Dendritic cell treated with granulocyte-macrophage colony-stimulating factor and Interleukin-4, amounts not matched to agents 40 ng/mL and 50 ng/mL, for 4 days (primary cell): ENCODE data around the gene SERPINA6.
A peak's percentile ranks its signal among the peaks of the same experiment; 100 is the strongest.
"Not testable (repeated sequence)": the region's sequence is repeated elsewhere in the genome, so short reads cannot be mapped to it uniquely, and the experiment has no call there.

Source experiments
- H3K27ac Mint-ChIP-seq: one replicate; pipeline ENCODE4 v1.8.0; 2022; ENCODE audit warnings: mild to moderate bottlenecking, mixed read lengths
- H3K27me3 Mint-ChIP-seq: one replicate; pipeline ENCODE4 v1.8.0; 2022; ENCODE audit warnings: mild to moderate bottlenecking, mixed read lengths
- H3K36me3 Mint-ChIP-seq: one replicate; pipeline ENCODE4 v1.8.0; 2022; ENCODE audit warnings: low read depth, mixed read lengths
- H3K4me1 Mint-ChIP-seq: one replicate; pipeline ENCODE4 v1.8.0; 2022; ENCODE audit warnings: low read depth, mixed read lengths
- H3K4me3 Mint-ChIP-seq: one replicate; pipeline ENCODE4 v1.8.0; 2022; ENCODE audit warnings: mild to moderate bottlenecking, moderate library complexity, mixed read lengths
- H3K9me3 Mint-ChIP-seq: one replicate; pipeline ENCODE4 v1.8.0; 2022; ENCODE audit warnings: mixed read lengths
- intact Hi-C: fragments of 100-400 bp; cut with micrococcal nuclease; formaldehyde crosslinking; loops from one replicate; pipeline ENCODE4 v1.15.0; 2022

The SERPINA6 gene

DNA sequence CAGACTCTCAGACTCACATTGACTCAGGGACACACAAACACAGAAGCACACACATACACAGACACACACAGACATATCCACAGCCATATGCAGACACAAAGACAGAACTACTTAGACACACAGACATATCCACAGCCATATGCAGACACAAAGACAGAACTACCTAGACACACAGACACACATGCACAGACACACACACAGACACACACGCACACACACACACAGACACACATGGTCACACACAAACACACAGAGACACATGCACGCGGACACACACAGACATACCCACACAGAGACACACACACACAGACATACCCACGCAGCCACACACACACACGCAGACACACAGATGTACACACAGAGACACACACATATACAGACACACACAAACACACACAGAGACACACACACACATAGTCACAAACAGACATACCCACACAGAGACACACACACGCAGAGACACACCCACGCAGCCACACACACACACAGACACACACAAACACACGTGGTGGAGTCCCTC, 39.5 kb upstream of the SERPINA6 start:
- peaks cover 2% of the 10 kb centered on the region for H3K27me3 Mint-ChIP-seq
- no peaks in the 10 kb centered on the region for H3K9me3 Mint-ChIP-seq
- peaks cover 15% of the 10 kb centered on the region for H3K4me1 Mint-ChIP-seq
- H3K36me3 Mint-ChIP-seq: no peaks in the 10 kb centered on the region
- no peak overlapping the region for H3K4me3 Mint-ChIP-seq
- intact Hi-C loops: no loop called here
- H3K27ac Mint-ChIP-seq: peak overlapping the region; percentile 1

DNA sequence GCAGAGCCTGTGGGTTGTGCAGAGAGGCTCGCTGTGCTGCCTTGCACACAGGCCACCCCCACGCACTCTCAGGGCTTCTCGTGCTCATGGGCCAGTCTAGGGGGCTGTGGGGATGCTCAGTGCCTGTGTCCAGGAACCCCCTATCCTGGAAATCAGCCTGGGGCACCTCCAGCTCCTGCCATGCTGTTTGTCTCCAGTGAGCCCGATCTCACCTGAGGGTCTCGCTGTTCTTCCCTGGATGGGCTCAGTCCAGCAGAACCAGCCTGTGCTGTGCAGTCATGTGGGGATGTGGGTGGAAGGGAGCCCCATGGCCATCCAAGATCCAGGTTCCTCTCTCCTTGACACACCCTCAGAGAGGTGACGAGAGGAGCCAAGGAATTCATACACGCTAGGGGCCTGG, 38.5 kb upstream of the SERPINA6 start:
- Mint-ChIP-seq H3K9me3 (peaks cover 1% of the 10 kb centered on the region), H3K4me1 (peaks cover 7% of the 10 kb centered on the region), H3K27me3 (peaks cover 3% of the 10 kb centered on the region), H3K36me3 (no peaks in the 10 kb centered on the region), H3K4me3 (no peak overlapping the region), H3K27ac (no peak overlapping the region)
- intact Hi-C loops: no loop called here

DNA sequence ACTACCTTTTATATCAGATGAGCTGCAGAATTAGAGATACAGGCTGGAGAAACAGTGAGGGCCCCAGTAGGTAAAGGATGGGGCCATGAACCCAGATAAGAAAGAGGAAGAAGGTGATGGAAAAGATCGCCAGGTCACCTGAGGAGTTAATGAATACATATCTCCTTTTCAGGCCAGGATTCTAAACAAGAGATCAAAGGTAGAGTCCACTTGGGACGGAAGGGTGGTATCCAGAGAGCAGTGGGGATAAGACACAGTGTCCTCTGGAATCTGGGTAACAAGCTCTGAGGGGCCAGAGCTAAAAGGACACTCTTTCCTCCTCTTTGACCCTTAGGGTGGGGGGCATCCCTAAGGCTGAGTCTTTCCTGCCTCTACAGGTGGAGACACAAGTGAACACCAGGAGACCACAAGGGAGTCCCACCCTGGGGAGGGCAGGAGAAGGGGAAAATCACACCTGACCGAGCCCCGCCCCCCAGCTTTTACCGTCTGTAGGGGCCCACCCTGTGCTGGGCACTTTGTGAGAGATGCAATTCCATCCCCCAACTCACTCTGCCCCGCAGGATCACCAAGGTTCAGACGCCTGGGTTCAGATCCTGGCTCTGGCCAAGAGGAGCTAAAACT, 37.9 kb upstream of the SERPINA6 start:
- Mint-ChIP-seq H3K27me3 (peaks cover 8% of the 10 kb centered on the region), H3K9me3 (peaks cover 8% of the 10 kb centered on the region)
- intact Hi-C loops: no loop called here

DNA sequence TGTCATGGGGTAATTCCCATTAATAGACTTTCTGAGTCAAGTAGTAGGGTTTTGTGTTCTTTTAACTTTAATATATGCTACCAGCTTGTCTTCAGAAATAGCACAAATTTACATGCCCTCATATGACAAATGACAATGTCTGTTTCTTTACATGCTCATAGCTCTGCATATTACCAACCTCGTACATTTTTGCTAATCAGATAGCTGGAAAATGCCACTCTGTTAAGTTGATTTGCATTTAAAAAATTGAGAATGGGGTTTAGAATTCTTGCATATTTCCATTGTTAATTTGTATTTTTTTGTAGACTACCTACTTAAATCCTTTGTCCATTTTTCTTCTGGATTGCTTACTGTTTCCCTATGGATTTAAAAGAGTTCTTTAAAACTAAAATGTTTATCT, 34.0 kb upstream of the SERPINA6 start:
- Mint-ChIP-seq H3K9me3 (peaks cover 8% of the 10 kb centered on the region), H3K4me1 (peaks cover 15% of the 10 kb centered on the region), H3K27ac (no peak overlapping the region), H3K36me3 (no peaks in the 10 kb centered on the region), H3K27me3 (peaks cover 14% of the 10 kb centered on the region), H3K4me3 (no peak overlapping the region)
- intact Hi-C loops: no loop called here

More for the DNA sequence above, 37.9 kb upstream of the SERPINA6 start:
- Mint-ChIP-seq H3K4me1 (peaks cover 12% of the 10 kb centered on the region), H3K4me3 (no peak overlapping the region), H3K36me3 (no peaks in the 10 kb centered on the region), H3K27ac (no peak overlapping the region)

DNA sequence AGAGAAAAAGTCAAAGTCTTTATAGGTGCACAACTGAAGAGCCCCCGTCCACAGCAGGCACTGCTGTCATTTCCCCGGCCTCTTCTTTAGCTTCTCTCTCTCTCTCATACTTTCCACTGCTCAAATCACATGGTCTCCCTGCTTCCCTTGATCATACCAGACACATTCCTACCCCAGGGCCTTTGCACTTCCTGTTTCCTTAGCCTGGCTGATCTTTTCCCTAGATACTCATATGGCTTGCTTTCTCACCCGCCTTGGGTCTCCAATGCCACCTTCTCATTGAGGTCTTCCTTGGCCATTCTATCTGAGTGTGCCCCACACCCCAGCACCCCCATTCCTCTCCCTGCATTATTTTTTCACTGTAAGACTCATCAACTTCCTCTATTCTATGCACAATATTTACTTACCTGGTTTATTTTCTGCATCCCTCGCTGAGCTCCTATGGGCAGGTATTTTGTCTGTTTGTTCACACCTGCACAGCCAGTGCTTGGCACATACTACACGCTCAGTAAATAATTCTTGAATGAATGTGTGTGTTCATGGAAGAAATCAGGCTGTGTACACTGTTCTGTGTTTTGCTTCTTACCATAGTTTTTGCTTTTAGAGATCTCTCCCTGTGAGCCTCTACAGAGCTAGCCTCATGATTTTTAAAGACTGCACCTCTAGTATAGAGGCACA, 33.4 kb upstream of the SERPINA6 start:
- no peak overlapping the region for H3K4me3 Mint-ChIP-seq

DNA sequence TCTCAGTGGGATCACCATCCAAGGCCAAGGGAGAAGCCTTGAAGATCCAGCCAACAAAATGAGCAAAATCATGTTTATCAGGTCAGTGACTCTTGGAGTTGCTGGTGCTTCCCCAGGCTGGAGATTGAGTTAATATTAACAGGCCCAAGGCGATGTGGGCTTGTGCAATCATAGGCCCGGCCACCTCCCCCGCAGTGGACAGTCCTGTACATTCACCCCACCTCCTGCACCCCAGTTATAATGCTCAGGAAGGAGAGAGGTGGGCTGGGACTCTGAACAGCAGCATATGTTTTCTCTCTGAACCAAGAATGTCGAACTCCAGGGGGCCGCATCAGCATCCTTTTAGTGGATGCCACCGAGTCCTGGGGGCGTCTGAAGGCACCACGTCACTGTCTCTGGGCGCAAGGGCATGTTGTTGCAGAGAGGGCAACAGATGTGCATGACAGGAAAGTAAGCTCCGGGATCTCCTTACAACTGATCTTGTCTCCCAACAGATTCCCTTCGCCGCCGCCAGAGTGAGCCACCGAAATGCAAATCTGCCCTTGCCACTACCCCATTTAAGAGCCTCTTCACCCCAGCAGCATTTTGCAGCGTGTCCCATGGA, 32.2 kb upstream of the SERPINA6 start:
- peaks cover 22% of the 10 kb centered on the region for H3K27me3 Mint-ChIP-seq
- peaks cover 15% of the 10 kb centered on the region for H3K4me1 Mint-ChIP-seq
- H3K36me3 Mint-ChIP-seq: no peaks in the 10 kb centered on the region
- H3K4me3 Mint-ChIP-seq: no peak overlapping the region
- H3K27ac Mint-ChIP-seq: no peak overlapping the region
- intact Hi-C loops: loop anchor here (1.0 to 2.0 kb wide), 2 partner anchors 58 to 131 kb away; no protein-coding TSS in a partner anchor
- H3K9me3 Mint-ChIP-seq: peaks cover 8% of the 10 kb centered on the region

More for the DNA sequence above, 33.4 kb upstream of the SERPINA6 start:
- H3K36me3 Mint-ChIP-seq: no peaks in the 10 kb centered on the region
- H3K9me3 Mint-ChIP-seq: peaks cover 8% of the 10 kb centered on the region
- no peak overlapping the region for H3K27ac Mint-ChIP-seq
- peaks cover 15% of the 10 kb centered on the region for H3K4me1 Mint-ChIP-seq
- intact Hi-C loops: no loop called here
- peaks cover 19% of the 10 kb centered on the region for H3K27me3 Mint-ChIP-seq

DNA sequence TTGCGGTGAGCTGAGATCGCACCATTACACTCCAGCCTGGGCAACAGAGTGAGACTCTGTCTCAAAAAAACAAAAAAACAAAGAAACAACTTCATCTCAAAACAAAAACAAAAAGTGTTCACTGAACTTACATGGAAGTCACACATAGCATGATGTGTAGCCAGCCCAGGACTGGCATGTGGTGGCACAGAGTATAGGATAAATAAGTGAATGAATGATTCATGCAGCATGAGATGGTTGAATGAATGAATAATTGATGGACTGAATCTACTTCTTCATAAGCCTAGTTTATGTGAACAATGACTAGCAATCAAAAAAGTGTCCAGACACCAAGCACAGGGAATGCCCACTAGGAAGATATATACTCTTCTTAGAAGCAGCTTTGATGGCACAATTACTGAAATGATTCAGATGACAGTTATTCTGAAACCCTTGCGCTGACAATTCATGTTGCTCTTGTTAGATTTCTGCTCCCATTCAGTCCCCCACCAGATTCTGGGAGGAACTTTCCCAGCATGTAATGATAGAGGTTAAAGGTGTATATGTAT, 31.6 kb upstream of the SERPINA6 start:
- H3K27me3 Mint-ChIP-seq: peaks cover 27% of the 10 kb centered on the region
- peaks cover 15% of the 10 kb centered on the region for H3K4me1 Mint-ChIP-seq
- H3K9me3 Mint-ChIP-seq: peaks cover 8% of the 10 kb centered on the region
- H3K27ac Mint-ChIP-seq: no peak overlapping the region
- H3K36me3 Mint-ChIP-seq: no peaks in the 10 kb centered on the region
- no peak overlapping the region for H3K4me3 Mint-ChIP-seq
- intact Hi-C loops: loop anchor here (1.0 to 2.0 kb wide), 2 partner anchors 58 to 132 kb away; no protein-coding TSS in a partner anchor

DNA sequence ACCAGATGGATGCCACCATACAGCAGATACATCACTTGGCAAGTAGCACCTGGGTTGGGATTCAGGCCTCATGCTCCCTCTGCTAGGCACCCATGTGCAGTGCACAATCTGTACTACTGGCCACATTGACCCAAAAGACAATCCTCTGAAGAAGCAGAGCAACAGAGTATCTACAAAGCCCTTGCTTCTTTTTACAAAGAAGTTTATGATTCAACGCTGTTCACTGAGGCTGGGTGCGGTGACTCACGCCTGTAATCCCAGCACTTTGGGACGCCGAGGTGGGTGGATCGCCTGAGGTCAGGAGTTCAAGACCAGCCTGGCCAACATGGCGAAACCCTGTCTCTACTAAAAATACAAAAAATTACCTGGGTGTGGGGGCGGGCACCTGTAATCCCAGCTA, 31.1 kb upstream of the SERPINA6 start:
- intact Hi-C loops: loop anchor here (2.0 kb wide), 1 partner anchor 59 kb away; no protein-coding TSS in a partner anchor
- not testable (repeated sequence) for H3K9me3 Mint-ChIP-seq, H3K27ac Mint-ChIP-seq, H3K4me3 Mint-ChIP-seq, H3K36me3 Mint-ChIP-seq
- peaks cover 32% of the 10 kb centered on the region for H3K27me3 Mint-ChIP-seq
- H3K4me1 Mint-ChIP-seq: peaks cover 15% of the 10 kb centered on the region

DNA sequence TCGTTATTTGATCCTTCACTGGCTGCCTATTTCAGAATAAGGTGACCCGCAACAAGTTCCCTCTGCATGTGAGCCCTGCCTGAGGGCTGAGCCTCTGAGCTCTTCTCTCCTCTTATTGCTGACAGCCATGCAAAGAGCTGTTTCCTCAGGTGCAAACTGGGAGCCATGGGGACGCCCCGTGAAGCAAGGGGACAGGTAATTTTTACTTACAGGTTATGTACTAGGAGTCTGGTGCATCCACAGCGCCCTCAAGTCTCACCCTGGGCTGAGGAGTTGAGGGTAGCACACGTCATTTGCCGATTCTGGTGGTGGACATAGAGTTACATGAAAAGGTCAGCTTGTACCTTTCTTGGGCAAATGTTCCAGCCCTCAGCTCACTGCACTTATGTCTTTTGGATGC, 26.1 kb upstream of the SERPINA6 start:
- intact Hi-C loops: no loop called here
- Mint-ChIP-seq H3K4me1 (peaks cover 5% of the 10 kb centered on the region), H3K27me3 (peaks cover 24% of the 10 kb centered on the region), H3K4me3 (no peak overlapping the region), H3K9me3 (no peaks in the 10 kb centered on the region), H3K36me3 (no peaks in the 10 kb centered on the region), H3K27ac (no peak overlapping the region)

DNA sequence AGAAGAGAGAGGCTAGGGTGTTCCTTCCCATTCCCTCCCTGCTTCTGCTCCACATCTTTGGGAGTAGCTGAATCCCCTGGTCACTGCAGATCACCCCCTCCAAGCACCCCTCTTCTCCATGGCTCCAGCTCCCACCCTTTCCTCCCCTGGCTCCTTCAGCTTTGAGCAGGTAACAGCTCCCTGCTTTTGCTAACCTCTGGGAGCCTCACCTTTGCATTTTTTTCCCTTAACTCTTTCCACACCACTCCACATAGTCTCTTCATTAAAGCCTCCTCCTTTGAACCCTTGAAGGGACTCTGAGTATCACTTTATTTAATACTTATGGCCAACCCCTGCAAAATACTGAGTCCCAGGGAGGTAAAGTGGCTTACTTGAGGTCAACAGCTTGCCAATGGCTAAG, 25.7 kb upstream of the SERPINA6 start:
- peaks cover 24% of the 10 kb centered on the region for H3K27me3 Mint-ChIP-seq
- peaks cover 8% of the 10 kb centered on the region for H3K4me1 Mint-ChIP-seq
- H3K9me3 Mint-ChIP-seq: no peaks in the 10 kb centered on the region
- no peak overlapping the region for H3K27ac Mint-ChIP-seq
- no peaks in the 10 kb centered on the region for H3K36me3 Mint-ChIP-seq
- no peak overlapping the region for H3K4me3 Mint-ChIP-seq
- intact Hi-C loops: no loop called here

DNA sequence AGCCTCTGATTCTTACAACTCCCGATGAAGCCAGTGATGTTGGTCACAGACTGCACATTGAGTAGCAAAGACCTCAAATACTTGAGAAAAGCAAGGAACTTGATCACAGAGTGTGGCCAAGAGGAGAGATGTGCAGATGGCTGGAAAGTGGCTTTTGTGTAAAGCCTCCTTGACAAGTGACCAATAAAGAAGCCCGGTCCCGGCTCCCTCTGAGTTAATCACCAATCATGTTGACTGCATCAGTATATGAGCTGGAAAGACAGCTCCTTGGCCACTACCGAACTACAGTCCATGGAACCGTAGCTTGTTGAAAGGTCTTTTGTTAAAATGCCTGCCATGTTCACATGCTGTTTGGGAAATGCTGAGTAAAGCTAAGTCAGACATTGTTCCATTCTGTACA, 23.7 kb upstream of the SERPINA6 start:
- Mint-ChIP-seq H3K4me3 (no peak overlapping the region), H3K27me3 (peaks cover 21% of the 10 kb centered on the region), H3K36me3 (no peaks in the 10 kb centered on the region), H3K4me1 (peaks cover 27% of the 10 kb centered on the region), H3K9me3 (no peaks in the 10 kb centered on the region), H3K27ac (no peak overlapping the region)
- intact Hi-C loops: no loop called here

DNA sequence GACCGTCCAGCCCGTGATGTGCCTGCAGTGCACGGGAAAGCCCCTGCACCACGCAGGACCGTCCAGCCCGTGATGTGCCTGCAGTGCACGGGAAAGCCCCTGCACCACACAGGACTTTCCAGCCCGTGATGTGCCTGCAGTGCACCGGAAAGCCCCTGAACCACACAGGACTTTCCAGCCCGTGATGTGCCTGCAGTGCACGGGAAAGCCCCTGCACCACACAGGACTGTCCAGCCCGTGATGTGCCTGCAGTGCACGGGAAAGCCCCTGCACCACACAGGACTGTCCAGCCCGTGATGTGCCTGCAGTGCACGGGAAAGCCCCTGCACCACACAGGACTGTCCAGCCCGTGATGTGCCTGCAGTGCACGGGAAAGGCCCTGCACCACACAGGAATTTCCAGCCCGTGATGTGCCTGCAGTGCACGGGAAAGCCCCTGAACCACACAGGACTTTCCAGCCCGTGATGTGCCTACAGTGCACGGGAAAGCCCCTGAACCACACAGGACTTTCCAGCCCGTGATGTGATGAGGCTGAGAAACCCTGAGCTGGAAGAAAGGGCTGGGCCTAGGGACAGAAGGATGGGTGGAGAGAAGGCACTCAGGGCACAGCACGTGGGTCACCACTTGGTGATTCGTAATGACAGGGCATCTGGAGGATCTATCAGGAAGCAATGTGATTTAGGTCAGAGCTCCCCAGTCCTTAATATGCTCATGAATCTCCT, 23.1 kb upstream of the SERPINA6 start:
- Mint-ChIP-seq H3K4me1 (peaks cover 33% of the 10 kb centered on the region), H3K27me3 (peaks cover 18% of the 10 kb centered on the region)
- H3K9me3 Mint-ChIP-seq, H3K4me3 Mint-ChIP-seq, H3K27ac Mint-ChIP-seq, H3K36me3 Mint-ChIP-seq, intact Hi-C loops: not testable (repeated sequence)

DNA sequence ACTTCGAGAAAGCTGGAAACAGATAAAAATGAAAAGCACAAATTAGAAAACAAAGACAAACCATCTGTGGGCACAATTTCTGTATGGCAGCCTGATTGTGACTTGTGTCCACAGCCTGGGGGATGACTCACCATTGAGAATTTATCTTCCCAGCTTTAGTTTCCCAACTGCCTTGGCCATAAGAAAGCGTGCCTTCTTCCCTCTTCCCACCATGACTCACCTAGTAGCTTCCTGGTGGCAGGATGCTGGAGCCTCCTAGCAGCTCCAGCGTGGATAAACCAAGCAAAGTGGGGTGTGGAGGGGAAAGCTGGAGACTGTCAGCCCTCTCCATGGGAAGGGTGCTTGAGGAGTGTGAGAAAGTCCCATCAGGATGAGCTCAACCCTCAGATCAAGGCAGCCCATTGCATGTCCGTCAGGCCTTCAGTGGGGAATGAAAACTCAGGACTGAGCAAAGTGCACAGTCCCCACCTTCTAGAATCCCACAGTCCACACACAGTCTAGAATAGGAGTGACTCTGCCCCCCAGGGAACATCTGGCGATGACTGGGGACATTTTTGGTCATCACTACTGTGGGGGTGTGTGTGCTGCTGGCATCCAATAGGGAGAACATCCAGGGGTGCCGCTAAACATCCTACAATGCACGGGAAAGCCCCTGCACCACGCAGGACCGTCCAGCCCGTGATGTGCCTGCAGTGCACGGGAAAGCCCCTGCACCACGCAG, 22.4 kb upstream of the SERPINA6 start:
- intact Hi-C loops: no loop called here
- Mint-ChIP-seq H3K27ac (no peak overlapping the region), H3K4me1 (peaks cover 40% of the 10 kb centered on the region), H3K4me3 (no peak overlapping the region), H3K9me3 (no peaks in the 10 kb centered on the region), H3K36me3 (no peaks in the 10 kb centered on the region), H3K27me3 (peaks cover 22% of the 10 kb centered on the region)
